AG09319 (cell line): ENCODE measurements around the gene F11R.
"Not testable (repeated sequence)": the region's sequence is repeated elsewhere in the genome, so short reads cannot be mapped to it uniquely, and the experiment has no call there.

Experiments used
- DNase-seq: peaks from one replicate; pipeline ENCODE4 v3.0.0-alpha.2; 2010; ENCODE audit warnings: low read depth; ENCODE audit errors: extremely low read depth
- TF ChIP-seq, protein P1 (sequence below): IDR thresholded peaks from 2 replicates; pipeline ENCODE4 v1.5.1; 2011; ENCODE audit warnings: low read depth, mild to moderate bottlenecking, inconsistent platforms, low read length, moderate library complexity

F11R gene

DNA sequence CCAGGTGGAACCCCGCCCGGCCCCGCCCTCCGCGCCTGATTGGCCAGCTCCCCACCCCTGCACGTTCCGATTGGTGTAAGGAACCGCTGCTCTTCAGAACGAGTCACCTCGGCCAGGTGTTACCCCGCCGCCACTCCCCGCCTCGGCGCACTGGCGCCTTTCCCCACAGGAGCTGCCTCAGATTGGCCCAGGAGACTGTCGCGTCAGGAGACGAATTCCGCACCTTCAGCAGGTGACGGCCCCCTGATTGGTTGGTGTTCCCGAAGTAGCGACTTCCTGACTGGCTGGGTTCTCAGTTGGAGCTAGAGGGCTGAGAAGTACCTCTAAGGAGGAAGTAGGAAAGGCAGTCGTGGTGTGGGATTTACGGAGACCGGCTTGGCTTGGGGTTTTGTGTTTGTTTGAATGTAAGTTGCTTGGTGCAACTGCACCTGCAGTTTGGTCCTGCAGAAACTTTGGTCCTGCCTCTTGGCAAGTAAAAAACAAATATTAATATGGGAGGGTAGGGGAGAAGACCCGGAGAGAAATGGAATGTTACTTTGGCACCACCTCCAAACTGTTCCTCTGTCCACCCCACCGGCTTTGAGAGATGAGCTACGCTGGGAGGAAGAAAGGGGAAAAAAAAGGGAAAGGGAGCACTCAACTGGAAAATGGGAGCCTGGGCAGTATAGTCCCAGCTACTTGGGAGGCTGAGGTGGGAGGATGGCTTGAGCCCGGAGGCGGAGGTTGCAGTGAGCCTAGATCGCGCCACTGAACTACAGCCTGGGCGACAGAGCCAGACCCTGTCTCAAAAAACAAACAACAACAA lies 415 bp upstream of the F11R start:
- DNase-seq, result no peak
- TF ChIP-seq, protein P1, sequence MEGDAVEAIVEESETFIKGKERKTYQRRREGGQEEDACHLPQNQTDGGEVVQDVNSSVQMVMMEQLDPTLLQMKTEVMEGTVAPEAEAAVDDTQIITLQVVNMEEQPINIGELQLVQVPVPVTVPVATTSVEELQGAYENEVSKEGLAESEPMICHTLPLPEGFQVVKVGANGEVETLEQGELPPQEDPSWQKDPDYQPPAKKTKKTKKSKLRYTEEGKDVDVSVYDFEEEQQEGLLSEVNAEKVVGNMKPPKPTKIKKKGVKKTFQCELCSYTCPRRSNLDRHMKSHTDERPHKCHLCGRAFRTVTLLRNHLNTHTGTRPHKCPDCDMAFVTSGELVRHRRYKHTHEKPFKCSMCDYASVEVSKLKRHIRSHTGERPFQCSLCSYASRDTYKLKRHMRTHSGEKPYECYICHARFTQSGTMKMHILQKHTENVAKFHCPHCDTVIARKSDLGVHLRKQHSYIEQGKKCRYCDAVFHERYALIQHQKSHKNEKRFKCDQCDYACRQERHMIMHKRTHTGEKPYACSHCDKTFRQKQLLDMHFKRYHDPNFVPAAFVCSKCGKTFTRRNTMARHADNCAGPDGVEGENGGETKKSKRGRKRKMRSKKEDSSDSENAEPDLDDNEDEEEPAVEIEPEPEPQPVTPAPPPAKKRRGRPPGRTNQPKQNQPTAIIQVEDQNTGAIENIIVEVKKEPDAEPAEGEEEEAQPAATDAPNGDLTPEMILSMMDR, result no peak

DNA sequence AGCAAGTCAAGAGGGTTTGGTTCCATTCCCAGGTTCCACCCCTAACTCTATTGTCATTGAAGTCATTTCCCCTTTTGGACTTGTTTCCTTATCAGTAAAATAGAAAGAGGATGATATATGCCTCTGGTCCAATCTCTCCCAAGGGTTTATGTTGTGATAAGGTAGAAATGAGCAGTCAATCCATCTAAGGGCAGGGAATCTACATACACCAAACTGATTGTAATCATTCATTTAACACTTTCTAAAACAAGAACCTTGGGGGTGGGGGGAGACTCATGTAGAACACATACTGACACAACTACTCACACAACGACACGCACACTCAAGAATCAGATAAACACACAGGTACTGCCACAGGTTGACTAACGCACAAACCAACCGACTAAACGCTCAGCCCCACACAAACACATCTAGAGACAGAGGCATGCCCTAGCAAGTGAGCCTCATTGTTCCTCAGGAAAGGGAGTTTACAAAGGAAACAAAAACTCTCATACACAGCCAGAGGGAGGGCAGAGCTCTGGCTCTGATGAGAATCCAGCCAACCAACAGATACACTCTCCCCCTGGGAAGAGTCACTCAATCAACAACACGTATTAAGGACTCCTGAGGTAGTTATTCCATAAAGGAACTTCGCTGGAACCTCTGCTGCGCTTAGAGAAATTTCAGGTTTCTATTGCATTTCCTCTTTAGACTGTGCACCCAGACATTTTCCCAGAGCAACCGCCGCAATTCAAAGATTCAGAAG lies 1.0 kb downstream of the F11R start:
- DNase-seq, result no peak
- TF ChIP-seq, protein P1, result no peak

DNA sequence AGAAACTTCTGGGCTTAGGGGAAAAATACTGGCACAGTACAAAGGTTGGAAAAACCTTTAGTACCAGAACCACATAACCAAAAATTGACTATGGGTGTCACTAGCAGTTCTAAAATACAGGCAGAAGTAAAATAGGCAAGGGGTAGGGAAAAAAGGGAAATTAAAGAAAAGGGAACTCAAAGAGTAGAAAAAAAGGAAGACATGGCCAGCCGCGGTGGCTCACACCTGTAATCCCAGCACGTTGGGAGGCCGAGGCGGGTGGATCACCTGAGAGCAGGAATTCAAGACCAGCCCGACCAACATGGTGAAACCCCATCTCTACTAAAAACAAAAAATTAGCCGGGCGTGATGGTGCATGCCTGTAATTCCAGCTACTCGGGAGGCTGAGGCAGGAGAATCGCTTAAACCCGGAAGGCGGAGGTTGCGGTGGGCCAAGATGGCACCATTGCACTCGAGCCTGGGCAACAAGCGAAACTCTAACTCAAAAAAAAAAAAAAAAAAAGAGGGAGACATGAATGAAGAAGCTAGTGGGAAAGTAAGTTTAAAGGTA lies 1.8 kb downstream of the F11R start:
- not testable (repeated sequence) for DNase-seq

DNA sequence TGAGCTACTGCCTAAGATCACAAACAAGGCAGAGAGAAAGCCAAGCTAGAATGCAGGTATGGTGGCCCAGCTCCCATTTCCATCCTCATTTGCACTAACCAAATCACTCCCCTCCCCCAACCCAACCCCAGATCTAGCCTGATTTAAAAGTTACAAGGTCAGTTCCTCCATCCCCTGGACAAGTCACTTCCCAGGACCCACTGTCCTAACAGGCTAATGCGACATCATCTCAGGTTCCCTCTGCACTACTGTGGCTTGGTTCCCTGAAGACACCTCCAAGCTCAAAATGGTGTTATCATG lies 2.4 kb downstream of the F11R start:
- DNase-seq, result no peak
- TF ChIP-seq, protein P1, result no peak

DNA sequence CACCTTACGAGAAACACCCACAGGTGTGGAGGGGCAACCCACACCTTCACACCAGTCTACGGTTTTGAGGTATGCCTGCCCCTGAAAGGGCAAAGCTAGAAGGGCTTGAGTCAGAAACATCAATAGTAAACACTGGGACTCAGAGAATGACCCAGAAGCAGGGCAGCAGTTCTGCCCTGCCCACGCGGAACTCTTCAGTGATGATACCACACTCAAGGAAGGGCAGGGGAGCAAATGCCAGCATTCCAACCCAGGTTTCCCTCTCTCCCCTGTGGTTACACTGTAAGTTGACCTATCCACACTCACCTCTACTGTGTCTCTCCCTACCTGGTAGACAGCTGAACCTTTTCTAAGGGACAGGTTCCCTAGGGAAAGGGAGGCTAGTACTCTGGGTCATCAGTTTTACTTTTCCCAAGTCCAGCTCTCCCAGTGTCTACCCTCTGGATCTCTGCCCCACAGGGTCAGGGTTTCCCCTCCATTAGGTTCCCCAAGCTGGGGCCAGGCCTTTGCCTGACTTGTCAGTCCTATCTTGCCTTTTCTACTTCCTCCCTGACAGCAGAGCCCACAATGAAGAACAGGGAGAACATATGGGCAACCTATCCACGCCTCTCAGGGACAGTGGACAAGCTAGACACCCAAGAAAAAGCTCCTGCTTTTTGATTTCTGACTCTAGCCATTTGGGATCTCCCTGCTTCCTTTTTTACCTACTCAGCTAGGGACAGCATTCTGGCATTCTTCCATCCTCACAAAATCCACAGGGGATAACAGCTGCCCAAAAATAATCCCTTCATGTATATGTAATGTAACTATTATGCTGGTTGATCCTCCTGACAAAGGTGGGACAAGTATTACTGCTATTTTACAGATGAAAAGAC lies 3.0 kb downstream of the F11R start:
- DNase-seq, result no peak
- TF ChIP-seq, protein P1, result no peak

DNA sequence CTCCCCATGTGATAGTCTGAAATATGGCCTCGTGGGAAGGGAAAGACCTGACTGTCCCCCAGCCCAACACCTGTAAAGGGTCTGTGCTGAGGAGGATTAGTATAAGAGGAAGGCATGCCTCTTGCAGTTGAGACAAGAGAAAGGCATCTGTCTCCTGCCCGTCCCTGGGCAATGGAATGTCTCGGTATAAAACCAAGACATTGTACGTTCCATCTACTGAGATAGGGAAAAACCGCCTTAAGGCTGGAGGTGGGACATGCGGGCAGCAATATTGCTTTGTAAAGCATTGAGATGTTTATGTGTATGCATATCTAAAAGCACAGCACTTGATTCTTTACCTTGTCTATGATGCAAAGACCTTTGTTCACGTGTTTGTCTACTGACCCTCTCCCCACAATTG lies 3.8 kb downstream of the F11R start:
- not testable (repeated sequence) for DNase-seq

DNA sequence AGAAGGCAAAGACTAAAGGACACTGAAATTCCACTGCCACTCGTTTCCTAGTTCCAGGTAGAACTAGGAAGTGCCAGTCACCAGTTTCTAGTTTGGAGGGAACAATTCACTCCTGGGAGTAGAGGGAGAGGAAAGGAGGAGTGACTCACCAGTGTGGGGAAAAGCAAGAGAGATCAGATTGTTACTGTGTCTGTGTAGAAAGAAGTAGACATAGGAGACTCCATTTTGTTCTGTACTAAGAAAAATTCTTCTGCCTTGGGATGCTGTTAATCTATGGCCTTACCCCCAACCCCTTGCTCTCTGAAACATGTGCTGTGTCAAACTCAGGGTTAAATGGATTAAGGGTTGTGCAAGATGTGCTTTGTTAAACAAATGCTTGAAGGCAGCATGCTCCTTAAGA lies 4.3 kb downstream of the F11R start:
- DNase-seq, result not testable (repeated sequence)

DNA sequence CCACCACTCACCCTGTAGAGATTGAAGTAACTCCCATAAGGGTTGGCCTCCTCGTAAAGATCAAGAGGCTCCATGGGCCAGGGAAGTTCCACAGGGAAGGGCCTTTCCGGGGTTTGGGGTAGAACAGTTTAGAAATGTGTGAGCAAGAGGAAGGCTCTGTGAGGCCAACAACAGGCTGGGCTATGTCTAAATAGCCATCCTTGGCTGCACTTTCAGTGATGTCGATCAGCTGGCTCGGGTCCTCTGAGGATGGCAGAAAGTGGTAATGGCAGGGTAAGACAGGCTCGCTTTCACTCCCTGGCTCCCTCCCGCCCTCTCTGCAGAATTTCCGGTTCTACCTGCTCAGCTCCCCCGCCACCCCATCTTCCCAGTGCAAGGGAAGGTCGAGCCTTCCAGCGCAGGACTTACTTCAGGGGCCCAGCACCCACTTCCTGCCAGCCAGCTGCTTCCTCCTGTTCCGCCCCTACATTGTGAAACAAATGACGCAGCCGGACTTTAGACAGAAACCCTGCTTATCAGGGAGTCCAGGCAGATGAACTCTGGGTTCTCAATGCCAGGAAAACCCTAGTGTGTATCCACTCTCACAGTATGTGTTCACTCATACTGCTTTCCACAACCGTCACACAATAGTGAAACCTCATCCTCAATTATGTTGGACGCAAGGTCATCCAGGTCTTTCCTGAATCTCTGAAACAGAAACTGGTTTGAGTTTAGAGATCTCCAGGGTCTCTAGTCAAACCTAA lies 7.3 kb downstream of the F11R start:
- DNase-seq, result no peak
- TF ChIP-seq, protein P1, result no peak
